Stimulated activated CD8-positive, alpha-beta memory T cell treated with anti-CD3 and anti-CD28 coated beads, Interleukin-4, amount 100 ng/mL, for 1 hour (primary cell): ENCODE results near the gene MPPED1.

Experiments used
- DNase-seq, 2 donors: peaks; one replicate each; pipeline ENCODE4 v3.0.0-alpha.2; 2020; ENCODE audit warnings: low read depth in 2 of 2, low spot score in 1 of 2

The MPPED1 gene, protein sequence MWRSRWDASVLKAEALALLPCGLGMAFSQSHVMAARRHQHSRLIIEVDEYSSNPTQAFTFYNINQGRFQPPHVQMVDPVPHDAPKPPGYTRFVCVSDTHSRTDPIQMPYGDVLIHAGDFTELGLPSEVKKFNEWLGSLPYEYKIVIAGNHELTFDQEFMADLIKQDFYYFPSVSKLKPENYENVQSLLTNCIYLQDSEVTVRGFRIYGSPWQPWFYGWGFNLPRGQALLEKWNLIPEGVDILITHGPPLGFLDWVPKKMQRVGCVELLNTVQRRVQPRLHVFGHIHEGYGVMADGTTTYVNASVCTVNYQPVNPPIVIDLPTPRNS

GRCh38 chr22:43411869-43412807 is at the start of gene MPPED1:
Gene MPPED1, plus strand, starts transcription at chr22:43412014. Its CDS starts 12,972 bp downstream, at chr22:43424986.
- DNase-seq: no peak

DNA sequence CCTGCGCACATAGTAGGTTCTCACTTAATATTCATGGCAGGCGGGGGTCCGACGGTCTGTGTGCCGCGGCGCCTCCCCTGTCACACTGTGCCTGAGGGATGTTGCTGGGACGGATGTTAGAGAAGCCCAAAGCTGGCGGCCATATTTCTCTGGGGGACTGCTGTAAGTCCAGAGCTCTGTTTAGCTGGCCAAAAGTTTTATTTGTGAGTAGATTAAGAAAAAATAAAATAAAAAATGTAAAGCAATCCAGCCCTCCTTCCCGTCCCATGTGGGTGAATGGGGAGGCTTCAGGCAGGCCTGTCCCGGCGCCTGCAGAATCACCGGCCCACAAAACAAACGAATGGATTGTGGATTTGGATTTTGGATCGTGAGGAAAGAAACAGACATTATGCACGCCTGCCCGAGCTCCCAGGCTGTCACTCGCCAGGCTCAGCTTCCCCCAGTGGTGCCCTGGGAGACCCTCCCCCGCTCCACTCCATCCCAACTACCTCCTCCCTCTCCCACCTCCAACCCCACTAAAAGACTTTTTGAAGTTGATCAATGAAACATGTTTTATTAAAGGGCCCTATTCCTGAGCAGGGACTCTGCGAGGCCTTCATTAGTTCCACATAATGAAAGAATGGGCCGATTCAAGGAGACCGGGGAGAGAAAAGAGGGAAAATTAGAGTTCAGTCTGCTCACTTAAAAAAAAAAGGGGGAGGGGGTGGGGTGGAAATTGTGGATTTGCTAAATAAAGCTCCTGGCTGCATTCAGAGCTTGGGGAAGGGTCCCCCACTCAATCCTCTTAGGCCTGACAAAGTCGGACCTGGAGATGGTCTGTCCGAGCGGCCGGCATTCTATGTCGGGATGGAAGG is 48.3 kb upstream of the MPPED1 start:
- DNase-seq: no peak

DNA sequence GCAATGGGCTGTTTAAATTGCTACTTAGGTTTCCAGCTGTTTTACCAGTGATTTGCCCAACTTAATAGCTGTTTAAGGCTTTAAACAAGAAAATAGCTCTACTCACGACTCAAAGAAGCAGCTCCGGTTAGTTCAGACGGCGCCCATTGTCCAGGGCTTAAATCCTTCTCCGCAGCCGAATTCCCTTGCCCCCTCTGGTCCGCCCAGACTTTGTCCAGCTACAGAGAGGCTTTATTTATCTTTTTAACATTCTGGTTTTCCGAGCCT is 47.7 kb upstream of the MPPED1 start:
- no peak for DNase-seq

DNA sequence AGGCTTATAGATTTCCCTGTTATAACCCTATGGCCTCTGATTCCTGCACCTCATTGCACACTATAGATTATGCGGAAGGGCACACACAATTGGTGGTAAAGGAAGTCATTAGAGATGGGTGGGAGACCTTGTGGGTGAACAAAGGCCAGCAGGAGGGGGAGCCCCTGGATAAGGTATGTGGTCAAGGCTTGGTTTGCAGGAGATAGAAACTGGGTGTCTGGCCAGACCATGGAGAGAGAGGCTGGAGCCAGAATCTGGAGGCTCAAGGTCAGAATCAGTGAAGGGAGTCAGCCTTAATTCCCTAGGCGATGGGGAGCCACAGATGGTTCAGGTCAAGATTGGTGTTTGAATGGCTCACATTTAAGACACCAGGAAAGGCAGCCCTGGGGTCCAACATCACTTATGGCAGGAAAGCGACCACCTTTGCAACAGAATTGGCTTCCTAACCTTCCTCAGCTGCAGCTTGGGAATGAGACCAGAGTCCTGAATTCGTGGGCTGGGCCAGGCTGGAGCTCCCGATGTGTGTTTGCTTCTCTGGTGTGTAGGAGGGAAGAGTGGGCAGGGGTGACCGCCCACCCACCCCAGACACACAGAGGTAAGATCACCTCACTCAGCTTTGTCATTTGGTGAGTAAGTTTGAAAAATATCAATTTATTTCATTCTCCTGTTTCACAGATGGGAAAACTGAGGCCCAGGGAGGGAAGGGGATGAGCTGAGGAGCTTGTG is 45.9 kb upstream of the MPPED1 start:
- DNase-seq: no peak

DNA sequence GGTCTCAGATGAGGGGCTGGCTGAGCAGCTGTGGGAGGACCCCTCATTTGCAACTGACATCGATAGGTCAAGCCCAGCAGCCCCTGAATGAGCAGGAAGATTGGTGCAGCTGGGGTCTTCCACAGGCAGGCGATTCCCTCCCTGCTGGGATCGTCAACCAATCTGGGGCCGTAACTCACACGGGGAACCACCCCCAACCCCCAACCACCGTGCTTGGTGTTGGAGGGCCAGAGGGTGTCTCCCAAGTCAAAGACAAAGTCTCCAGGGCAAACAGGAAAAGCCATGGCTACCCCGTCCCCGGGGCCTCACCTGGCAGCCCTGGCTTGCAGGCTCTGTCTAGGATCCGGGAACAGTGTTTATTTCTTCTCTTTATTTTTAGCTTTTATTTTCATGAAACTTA is 41.8 kb upstream of the MPPED1 start:
- no peak for DNase-seq

DNA sequence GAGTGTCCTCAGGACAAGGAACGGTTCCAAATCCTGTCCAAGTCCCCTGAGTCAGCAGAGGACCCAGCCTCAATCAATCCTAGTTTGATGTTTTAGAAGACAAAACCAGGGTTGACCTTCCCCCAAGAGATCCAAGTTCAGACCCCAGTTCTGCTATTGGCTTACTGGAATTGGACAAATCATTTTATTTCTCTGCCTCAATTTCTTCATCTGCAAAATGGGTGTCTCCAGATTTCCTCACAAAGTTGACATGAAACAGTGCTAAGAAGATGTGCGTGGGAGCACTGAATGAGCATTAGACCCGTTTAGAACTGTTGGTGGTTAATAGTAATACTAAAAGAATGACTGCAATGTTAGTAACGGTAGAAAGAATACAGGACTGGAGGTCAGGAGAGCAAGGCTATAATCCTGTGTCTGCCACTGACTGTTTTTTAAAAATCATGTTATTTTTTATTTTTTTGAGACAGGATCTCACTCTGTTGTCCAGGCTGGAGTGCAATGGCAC is 35.8 kb upstream of the MPPED1 start:
- no peak for DNase-seq

DNA sequence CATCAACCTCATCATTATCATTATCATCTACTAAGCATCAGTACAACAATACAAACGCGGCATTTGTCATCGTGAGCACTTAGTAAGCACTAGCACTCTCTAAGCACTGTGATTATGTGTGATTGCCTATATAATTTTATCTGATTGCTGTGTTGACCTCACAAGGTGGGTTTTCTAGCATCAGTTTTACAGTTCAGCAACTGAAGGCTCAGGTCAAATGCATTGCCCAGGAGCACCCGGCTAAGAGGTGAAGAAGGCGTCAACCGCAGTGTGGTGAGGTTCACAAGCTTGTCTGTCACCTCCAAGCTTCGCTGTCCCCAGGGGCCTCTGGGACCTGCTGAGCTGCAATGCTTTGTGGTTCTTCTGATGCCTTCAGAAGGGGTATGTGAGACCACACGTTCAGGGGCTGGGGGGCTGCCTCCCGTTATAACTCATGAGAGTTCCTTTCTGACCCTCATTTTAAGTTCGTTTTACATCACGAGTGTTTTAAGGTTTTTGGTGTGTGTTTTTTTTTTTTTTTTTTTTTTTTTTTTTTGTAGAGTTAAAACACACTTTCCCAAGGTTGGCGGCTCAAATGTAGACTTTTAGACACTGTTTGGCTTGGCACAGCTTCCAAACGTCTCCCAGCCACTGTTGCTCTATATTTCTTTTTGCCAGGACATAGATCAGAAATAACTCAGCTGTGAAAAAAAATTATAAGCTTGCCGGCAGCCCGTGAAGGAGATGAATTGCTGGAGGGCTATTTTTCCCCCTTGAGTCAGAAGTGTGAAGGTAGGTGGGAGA is 34.9 kb upstream of the MPPED1 start:
- peak in 1 of 2 donors; percentile 25 for DNase-seq

DNA sequence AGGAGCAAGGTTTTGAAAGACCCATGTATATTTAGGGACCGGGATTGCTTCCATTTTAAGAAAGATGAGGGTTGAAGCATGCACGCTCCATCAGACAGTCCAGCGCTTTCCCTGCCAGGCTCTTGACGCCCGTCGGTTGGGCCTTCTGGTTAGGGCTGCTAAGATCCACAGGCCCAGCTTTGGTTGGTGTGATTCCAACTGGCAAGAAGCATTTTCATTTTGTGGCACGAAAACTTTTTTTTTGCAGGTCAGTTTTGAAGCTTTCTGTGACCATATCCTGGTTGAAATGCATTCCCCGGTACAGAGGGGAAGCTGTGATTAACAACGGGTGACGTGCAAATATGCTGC is 34.3 kb upstream of the MPPED1 start:
- no peak for DNase-seq

GRCh38 chr22:43377896-43378704 is 33.7 kb upstream of the MPPED1 start:
- DNase-seq: no peak

DNA sequence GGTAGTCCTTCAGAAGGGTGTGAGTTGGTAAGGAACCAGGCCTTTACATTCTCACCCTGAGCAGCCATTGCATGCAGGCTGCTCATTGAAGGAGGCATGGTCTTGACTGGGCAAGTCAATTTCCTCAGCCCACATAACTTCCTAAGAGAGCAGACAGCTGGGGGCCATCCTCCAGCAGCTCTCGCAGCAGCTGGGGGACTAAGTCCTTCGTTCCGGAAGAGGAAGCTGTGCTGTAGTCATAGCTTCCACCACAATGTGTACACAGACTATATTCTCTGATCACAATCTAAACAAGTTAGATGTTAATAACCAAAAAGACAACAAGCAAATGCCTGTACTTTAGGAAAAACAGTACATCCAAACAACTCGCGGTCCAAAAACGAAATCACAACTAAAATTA is 30.1 kb upstream of the MPPED1 start:
- no peak for DNase-seq

DNA sequence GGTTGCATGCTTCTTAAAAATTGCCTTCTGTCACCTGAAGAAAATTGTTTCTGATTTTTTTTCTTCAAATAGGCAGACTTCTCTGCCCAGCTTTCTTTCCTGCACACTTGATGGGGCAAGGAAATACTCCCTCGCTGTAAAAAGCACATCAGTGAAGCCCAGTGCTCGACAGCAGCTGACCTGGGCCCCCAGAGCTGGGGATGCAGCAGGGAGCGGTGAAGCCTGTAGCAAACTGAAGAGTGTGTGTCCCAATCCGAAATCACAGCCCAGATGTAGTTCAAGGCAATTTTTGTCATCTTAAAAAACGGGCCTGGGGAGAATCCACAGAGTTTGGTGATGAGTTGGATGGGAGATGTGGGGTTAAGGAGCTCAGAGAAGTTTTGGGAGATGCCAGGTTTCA is 27.0 kb upstream of the MPPED1 start:
- no peak for DNase-seq

DNA sequence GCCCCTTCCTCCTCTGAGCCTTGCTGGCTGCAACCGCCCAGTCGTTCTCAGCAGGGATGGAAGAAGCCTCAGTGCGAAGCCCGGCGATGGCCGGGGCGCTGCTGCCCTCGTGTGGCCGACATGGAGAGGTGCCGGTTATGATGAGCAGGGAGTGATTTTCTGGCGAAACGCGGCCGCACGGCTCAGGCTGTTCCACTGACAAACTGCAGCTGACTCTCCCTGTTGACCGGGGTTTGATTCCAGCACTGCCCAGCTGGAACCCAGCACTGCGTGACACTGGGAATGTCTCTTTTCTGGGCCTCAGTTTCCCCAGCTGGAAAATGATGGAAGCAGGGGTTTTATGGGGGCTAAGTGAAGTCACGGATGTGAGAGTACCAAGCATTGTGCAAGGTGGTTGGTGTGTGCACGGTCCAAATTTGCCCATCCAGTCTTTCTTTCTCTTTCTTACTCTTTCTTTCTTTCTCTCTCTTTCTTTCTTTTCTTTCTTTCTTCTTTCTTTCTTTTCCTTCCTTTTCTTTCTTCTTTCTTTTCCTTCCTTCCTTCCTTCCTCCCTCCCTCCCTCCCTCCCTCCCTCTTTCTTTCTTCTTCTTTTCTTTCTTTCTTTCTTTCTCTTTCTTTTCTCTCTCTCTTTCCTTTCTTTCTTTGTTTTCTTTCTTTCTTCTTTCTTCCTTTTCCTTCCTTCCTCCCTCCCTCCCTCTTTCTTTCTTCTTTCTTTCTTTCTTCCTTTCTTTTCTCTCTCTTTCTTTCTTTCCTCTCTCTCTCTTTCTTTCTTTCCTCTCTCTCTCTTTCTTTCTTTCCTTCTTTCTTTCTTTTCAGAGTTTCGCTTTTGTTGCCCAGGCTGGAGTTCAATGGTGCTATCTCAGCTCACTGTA is 25.8 kb upstream of the MPPED1 start:
- DNase-seq: peak; percentile 32 to 44

DNA sequence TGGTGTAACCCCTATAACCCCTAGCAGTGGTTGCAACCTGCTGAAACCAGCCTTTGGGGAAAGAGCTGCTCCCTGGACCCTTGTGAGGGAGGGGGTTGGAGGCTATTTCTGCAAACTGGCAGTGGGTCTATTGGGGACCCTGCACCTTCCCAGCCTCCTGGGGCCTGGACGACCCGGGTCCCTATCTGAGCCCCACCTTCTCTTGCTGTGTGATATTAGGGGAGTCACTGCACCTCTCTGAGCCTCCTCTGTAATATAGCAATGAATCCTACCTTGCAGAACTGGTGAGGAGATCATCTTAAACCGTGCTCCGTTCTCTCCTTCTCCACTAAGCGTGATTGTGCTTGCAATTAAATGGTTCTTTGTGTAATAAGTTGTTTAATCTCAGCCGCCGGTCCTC is 24.0 kb upstream of the MPPED1 start:
- no peak for DNase-seq

DNA sequence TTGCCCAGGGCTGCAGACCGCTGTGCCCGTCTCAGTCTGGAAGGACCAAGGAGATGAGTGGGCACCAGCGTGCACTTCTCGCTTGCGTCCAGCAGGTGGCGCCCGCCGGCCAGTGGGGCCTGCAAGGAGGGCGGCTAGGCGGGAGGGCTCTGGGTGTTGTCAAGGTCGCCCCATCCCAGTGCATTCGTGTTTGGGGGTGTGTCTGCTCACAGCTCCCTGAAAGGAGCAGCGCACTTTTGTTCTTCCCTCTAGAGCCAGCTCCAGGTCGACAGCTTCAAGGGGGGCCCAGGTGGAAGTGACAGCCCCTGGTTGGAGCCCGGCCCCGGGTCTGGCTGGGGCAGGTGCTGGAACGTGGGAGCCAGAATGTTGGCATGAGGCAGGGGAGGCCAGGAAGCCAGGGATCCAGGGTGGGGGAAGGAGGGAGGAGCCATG is 23.4 kb upstream of the MPPED1 start:
- DNase-seq: peak; percentile 50 to 51

GRCh38 chr22:43389227-43389836 is 22.5 kb upstream of the MPPED1 start:
- no peak for DNase-seq

GRCh38 chr22:43390166-43390565 is 21.6 kb upstream of the MPPED1 start:
- no peak for DNase-seq

DNA sequence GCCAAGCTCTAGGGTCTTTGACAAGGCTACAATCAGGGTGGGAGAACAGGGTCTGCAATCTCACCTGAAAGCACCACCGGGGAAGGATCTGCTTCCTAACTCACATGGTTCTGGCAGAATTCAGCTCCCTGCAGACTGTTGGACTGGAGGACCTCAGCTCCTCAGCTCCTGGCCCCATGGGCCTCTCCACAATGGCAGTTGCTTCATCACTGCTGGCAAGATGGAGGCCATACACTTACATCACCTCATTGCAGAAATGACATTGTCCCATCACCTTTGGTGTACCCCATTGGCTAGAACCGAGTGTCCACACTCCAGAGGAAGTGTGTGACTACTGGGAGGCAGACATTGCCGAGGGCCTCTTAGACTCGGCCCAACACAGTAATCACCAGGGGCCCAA is 20.9 kb upstream of the MPPED1 start:
- DNase-seq: no peak

- no peak for DNase-seq
Measured at GRCh38 chr22:43391306-43391705, 20.5 kb upstream of the MPPED1 start.
